ENCODE data around the gene RBMS1.

The RBMS1 gene

DNA sequence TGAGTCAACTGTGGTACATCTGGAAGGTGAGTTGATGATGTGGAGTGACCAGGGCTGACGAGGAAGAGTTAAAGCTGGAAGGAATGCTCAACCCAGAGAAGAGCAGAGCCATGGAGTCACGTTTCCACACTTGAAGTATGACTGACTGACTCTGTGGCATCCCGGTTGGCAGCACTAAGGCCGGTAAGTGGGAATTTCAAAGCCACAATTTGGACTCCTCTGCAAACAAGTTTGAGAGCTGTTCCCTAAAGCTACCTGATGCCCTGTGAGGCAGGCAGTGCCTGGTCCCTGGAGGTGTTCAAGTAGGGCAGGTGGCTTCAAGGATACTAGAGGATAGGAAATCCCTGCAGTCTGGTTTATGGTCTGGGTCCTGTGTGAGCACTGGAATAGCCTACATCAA lies 224.2 kb downstream of the RBMS1 start:
- no peak for DNase-seq

DNA sequence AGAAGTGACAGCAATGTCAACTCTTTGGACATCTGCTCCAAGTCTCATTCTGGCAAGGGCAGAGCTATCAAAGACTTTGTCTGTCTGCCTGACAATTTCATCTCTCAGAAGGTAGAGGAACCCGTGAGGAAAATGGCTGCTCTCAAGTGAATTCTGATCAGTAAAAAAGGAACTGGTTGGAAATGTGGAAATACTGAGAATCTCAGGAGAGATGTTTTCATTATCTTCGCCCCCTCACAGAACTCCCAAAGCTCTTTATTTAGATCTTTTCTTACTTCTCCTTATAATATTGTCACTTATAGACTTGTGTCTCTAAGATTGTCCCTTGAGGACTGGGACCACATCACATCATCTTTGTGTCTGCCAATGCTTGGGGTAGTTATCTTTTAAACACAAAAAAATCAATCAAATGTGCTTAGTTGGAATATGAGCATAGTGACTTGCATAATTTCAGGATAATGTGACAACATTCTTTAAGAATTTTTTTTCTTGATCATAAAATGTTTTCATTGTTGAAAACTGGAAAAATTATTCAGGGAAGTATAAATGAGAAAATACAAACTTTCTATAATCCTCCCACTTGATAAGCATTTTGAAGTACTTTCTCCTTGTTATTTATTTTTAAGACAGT lies 225.3 kb downstream of the RBMS1 start:
- DNase-seq = no peak

GRCh38 chr2:160267692-160268091 lies 225.9 kb downstream of the RBMS1 start:
- DNase-seq = no peak

DNA sequence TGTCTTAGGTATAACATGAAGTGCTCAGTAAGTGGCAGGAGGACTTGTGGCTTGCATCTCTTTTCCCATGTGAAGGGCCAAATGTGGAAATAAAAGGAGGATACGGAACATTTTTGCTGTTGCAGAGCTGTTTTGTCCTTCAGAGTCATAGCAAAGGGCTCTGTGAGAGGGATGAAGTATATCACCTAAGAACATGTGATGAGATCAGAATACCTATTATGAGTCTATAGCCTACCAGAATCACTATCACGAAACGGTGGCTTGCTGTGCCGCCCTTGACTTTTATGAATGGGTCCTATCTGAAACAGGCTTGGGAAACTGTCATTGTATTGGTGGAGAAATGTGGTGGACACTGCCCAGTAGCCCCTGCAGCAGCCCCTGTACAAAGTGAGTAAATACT lies 226.6 kb downstream of the RBMS1 start:
- no peak for DNase-seq

- no peak for DNase-seq
These were observed 227.5 kb downstream of the RBMS1 start for GRCh38 chr2:160266037-160266551.

DNA sequence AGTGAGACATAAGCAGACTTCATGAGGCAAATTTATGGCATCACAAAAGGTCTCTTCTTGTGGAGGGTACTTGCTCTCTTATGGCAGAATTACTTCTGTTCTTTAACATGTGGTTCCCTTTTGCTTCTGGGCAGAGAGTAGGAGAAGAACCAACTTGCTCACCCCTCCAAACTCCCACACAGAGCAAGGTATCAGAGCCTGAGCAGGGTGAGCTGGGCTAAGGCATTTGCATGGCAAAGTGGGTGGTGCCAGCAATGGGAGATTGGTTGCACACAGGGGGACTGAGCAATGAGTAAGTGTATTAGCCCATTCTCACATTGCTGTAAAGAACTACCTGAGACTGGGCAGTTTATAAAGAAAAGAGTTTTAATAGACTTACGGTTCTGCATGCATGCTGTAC lies 229.3 kb downstream of the RBMS1 start:
- no peak for DNase-seq

DNA sequence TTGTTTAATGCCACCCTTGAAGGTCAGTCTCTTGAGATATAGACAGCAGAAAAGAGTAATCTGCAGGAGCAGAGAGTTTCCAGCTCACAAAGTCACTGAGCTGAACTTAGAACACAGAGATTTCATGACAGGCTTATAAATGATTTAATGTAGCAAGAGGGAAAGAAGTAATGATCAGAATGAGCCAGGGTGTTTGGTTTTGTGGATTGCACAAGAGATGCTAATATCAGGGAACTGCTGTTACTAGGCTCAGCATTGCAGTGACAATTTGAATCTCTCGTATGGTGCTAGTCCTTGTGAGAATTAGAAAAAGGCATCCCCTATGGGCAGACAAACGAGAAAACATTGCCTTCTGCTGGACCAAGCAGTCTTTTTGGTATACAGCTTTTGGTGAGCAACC lies 231.9 kb downstream of the RBMS1 start:
- no peak for DNase-seq

- DNase-seq = no peak
These were observed 235.2 kb downstream of the RBMS1 start for GRCh38 chr2:160258492-160258805.

GRCh38 chr2:160257743-160258491 lies 235.7 kb downstream of the RBMS1 start:
- DNase-seq = no peak

GRCh38 chr2:160257041-160257742 lies 236.4 kb downstream of the RBMS1 start:
- no peak for DNase-seq

DNA sequence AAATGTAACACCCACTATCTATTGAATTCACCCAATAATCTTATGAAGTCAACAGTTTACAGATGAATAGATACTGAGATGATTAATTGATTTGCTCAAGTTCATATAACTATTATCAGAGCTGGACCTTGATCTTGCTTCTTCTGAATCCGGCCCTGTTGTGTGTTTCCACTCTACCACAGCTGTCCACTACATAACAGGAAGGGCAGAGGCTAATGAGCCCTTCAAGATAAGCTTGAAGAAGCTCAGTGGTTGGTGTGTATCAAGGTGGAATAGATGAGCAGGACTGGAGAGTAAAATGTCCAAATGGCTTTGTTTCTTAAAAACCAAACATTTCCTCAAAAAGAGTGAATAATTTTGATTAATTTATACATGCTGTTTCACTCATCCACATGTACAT lies 237.1 kb downstream of the RBMS1 start:
- DNase-seq = no peak

- no peak for DNase-seq
These were observed 238.2 kb downstream of the RBMS1 start for GRCh38 chr2:160255408-160255807.

GRCh38 chr2:160254189-160254762 lies 239.3 kb downstream of the RBMS1 start:
- DNase-seq = no peak

GRCh38 chr2:160253440-160254188 lies 240.0 kb downstream of the RBMS1 start:
- DNase-seq = no peak

GRCh38 chr2:160252900-160253299 lies 240.7 kb downstream of the RBMS1 start:
- DNase-seq = no peak

DNA sequence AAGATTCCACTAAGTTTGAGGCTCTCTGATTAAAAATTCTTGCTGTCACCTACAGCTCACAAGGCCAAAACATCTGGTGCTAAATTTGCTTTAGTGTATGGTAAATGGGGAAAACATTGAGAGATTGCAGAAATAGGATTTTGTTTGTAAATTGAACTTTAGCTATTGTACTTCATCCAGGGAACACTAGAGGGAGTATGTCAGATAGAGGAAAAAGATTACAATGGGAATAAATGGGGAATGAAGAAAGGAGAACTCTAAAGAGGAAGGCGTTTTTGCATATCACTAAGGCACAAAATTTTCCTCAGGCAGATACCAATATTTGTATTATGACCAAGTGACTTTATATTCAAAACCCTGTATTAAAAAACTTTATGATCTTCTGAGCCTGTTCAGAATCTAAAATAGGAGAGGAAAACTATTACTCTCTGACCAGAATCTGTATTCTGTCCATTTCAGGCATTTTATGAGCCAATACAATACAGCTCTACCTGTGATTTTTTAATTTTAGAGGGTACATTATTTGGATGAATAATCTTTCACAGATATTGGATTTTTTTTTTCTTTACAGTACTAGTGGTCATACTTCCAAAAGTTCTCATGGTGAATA lies 241.2 kb downstream of the RBMS1 start:
- no peak for DNase-seq

GRCh38 chr2:160251569-160251968 lies 242.0 kb downstream of the RBMS1 start:
- DNase-seq = no peak

- no peak for DNase-seq
These were observed 243.7 kb downstream of the RBMS1 start for GRCh38 chr2:160249876-160250275.

DNA sequence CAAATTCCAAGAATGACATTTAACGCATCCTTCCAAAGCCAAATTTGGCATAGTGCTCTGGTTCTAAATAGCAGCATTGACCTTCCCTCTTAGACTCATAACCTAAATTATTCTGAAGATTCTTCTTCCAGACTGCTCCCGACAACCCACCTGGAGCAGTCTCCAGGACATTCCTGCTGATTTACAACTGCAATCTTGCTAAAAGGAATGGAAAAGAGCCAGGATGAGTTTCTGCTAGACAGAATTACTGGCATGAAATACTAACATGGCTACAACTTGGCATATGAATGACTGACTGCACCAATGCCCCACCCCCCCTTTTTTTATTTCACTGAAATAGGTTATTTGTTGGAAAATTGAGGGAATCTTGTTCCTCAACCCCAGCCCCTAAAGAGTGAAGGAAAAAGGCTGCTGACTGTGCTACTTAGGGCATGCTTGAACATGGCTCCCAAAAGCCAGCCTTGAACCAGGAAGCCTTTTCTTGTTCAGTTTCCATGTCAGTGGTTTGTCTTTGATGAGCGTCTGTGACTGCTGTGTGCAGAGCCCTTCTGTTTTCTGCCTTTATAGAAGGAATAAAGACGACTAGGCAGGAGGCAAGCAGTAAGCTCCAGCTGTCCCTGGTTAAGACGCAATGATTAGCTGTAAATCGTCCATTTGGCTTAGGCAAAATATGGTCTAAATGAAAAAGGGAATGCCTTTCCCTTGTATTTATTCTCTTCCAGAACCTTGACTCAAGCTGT lies 246.1 kb downstream of the RBMS1 start:
- no peak for DNase-seq

GRCh38 chr2:160246356-160246755 lies 247.3 kb downstream of the RBMS1 start:
- DNase-seq = no peak

DNA sequence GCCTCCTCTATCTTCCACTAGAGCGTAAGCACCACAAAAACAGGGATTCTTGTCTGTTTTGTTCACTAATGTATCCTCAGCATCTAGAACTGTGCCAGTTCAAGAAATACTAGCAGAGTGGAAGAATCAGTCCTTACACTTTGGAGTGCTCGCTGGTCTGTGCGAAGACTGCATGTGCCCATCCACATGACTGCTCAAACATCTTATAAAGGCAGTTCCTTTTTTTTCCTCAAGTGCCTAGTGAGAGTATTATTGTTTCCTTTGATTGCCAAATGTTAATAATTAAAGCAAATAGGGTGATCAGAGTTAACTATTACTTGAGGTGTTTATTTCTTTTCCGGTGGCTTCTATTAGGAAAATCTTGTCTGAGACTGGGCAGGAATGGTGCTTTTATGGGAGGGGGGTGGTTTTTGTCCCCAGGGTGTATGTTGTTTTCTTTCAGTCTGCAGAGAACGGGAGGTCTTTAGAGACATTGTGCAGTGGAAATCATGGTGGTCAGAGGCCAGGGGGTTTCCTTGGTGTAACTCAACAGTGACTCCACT lies 247.9 kb downstream of the RBMS1 start:
- DNase-seq = no peak

Data from SHP77 treated with DMSO at 0.1 percent for 48 hours (cell line).